Esophagus squamous epithelium (tissue), 4 donors: ENCODE data around the gene SYT12.
A peak's percentile ranks its signal among the peaks of the same experiment; 100 is the strongest.

ENCODE experiments used
- CTCF ChIP-seq, 6 experiments: fragments of 450-650 bp in 4 of 6; fragments of 200-600 bp in 2 of 6; sonication (generic) in 2 of 6; IDR thresholded peaks; one replicate each; pipeline ENCODE4 v1.5.1; 2016 to 2019; ENCODE audit warnings: antibody characterized with exemption in 6 of 6, mild to moderate bottlenecking in 4 of 6, moderate library complexity in 4 of 6
- POLR2A ChIP-seq, 4 donors: fragments of 450-650 bp; IDR thresholded peaks; one replicate each; pipeline ENCODE4 v1.6.1; 2017; ENCODE audit warnings: antibody characterized with exemption in 4 of 4, mild to moderate bottlenecking in 4 of 4, moderate library complexity in 3 of 4

DNA sequence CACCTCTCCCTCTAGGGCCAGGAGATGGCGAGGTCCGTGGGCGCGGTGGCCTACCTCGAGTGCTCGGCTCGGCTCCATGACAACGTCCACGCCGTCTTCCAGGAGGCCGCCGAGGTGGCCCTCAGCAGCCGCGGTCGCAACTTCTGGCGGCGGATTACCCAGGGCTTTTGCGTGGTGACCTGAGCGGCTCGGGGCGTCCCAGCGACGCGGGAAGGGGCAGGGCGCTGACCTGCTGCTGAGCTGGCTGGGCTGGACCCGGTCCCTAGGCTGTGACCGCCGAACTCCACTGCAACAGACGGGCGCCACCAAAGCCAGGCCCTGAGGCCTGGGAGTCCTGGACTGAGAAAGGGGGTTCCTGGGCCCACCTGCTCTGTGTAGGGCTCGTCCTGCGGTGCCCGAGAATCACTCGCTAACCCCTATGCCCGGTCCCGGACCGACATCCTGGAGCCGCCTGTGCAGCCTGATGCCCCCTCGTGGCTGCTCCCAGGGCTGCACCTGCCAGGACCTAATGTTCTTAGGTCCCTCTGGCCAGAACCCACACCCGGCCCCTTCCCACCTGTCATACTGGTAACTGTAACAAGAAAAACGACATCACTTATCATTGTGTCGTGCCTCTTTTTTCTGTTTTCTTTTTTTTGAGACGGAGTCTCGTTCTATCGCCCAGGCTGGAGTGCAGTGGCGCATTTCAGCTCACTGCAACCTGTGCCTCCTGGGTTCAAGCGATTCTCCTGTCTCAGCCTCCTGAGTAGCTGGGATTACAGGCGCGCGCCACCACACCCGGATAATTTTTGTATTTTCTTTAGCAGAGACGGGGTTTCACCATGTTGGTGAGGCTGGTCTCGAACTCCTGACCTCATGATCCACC lies 48.7 kb downstream of the SYT12 start:
- TF ChIP-seq CTCF (IDR thresholded peaks at IDR 0.05): peak; percentile 36 to 74 (median 68)
- no peak for TF ChIP-seq POLR2A (IDR thresholded peaks at IDR 0.05)
